ENCODE data around the gene EIF4E2.

The EIF4E2 gene

GRCh38 chr2:232538671-232539070 lies 11.8 kb upstream of the EIF4E2 start:
- no peak for DNase-seq (ENCODE audit: low read depth in 2 of 2)

GRCh38 chr2:232539298-232540231 lies 10.9 kb upstream of the EIF4E2 start, which contains the start of gene CHRNG:
TSS of gene CHRNG (plus strand) at chr2:232539692. CDS start at chr2:232539748, 56 bp downstream.
- DNase-seq (ENCODE audit: low read depth in 2 of 2), result no peak

DNA sequence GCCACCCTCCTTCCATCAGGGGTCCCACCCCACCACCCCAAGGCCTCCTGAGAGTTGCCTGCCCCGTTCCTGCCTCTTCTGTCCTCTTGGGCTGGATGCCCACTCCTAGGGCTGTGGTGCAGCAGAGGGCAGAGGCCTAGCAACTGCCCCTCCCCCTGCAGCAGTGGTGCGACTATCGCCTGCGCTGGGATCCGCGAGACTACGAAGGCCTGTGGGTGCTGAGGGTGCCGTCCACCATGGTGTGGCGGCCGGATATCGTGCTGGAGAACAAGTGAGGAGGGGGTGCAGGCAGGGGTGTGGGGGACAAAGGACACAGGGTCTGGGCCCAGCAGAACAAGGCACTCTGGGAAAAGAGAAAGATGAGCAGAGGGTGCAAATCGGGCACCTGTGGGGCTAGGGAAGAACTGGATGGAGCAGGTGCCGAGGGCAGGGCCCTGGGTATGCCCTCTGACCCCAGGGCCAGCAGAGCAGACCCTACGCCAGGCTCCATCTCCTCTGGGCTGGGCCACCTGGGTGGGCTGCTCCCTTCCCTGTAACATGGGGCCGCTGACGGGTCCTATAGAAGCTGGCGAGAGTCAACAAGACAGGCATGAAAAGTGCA lies 9.9 kb upstream of the EIF4E2 start:
- DNase-seq (ENCODE audit: low read depth in 2 of 2), result no peak

DNA sequence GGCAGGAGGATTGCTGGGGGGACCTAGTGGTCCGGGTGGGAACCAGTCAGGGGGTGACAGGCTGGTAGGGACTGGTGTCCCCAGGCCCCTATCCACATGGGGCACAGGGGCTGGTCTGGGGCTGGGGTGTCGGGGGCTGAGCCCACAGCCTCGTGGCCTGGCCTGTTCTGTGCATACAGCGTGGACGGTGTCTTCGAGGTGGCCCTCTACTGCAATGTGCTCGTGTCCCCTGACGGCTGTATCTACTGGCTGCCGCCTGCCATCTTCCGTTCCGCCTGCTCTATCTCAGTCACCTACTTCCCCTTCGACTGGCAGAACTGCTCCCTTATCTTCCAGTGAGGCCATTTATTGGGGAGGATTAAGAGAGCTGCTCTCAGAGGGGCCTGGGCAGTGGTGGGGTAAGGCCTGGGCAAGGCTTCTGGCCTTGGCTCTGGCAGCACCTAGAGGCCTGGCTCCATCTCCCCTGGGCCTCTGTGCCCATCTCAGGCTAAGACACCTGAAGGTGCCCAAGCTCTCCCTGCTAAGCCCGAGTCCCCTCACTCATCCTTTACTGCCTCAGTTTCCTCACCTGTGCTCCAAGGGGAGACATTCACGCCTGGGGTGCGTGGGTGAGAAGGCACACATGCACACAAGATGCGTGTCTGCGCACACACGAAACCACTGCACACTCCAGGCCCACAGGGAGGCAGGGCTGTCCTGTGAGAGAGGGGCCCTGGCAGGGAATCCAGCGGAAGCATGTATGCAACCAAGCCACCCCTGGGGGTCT lies 9.1 kb upstream of the EIF4E2 start:
- no peak for DNase-seq (ENCODE audit: low read depth in 2 of 2)

- no peak for DNase-seq (ENCODE audit: low read depth in 2 of 2)
Measured at GRCh38 chr2:232541961-232542714, 8.4 kb upstream of the EIF4E2 start.

DNA sequence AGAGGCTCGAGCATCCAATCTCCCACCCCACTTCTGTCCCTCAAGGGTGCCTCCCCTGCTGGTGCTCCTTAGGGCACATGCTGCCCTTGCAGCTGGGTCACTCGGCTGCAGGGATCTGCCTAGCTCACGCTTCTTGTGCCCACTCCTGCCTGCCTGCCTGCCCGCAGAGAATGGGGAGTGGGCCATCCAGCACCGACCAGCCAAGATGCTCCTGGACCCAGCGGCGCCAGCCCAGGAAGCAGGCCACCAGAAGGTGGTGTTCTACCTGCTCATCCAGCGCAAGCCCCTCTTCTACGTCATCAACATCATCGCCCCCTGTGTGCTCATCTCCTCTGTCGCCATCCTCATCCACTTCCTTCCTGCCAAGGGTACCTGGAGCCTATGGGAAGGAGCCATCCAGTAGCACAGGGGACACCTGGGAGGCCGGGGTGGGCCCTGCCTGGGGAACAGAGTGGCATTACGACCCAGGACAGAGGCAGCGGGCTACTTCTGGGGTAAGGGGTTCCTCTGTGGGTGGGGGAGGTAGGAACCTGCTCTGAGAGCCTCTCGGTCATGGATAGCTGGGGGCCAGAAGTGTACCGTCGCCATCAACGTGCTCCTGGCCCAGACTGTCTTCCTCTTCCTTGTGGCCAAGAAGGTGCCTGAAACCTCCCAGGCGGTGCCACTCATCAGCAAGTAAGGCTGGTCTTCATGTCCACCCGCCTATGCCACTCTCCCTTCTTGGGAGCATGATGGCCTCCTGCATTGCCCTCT lies 7.6 kb upstream of the EIF4E2 start:
- no peak for DNase-seq (ENCODE audit: low read depth in 2 of 2)

GRCh38 chr2:232543491-232543890 lies 7.0 kb upstream of the EIF4E2 start:
- no peak for DNase-seq (ENCODE audit: low read depth in 2 of 2)

DNA sequence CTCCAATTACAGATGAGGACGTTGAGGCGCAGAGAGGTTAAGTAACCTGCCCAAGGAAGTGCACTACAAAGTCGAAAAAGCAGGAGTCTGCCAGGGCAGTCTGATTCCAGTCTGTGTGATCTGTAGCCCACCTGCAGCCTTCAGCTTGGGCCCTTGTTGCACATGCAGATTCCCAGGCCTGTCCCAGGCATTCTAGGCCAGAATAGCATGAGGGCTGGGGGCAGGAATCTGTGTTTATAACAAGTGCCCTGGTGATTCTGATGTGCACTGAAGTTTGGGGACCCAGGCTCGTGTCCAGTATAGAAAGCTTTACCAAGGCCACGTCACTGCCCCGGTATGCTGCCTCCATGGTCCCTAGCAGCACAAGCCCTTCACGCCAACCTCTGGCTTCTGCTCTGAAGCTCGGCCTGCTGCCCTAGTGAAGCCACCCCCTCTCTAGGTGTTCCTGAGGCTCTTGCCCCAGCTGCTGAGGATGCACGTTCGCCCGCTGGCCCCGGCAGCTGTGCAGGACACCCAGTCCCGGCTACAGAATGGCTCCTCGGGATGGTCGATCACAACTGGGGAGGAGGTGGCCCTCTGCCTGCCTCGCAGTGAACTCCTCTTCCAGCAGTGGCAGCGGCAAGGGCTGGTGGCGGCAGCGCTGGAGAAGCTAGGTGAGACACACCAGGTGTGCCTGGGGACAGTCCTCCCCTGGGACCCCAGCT lies 6.4 kb upstream of the EIF4E2 start:
- DNase-seq (ENCODE audit: low read depth in 2 of 2), result no peak

DNA sequence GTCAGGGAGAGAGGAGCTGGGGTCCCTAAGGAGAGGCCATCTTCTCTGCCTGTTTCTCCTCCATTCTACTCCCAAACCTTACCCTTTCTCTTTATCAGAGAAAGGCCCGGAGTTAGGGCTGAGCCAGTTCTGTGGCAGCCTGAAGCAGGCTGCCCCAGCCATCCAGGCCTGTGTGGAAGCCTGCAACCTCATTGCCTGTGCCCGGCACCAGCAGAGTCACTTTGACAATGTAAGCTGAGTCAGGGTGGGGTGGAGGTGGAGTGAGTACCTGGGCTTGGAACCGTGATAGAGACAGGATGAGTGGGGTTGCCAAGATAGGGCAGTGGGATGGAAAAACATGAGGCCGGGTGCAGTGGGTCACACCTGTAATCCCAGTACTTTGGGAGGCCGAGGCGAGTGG lies 5.8 kb upstream of the EIF4E2 start:
- DNase-seq (ENCODE audit: low read depth in 2 of 2), result no peak

DNA sequence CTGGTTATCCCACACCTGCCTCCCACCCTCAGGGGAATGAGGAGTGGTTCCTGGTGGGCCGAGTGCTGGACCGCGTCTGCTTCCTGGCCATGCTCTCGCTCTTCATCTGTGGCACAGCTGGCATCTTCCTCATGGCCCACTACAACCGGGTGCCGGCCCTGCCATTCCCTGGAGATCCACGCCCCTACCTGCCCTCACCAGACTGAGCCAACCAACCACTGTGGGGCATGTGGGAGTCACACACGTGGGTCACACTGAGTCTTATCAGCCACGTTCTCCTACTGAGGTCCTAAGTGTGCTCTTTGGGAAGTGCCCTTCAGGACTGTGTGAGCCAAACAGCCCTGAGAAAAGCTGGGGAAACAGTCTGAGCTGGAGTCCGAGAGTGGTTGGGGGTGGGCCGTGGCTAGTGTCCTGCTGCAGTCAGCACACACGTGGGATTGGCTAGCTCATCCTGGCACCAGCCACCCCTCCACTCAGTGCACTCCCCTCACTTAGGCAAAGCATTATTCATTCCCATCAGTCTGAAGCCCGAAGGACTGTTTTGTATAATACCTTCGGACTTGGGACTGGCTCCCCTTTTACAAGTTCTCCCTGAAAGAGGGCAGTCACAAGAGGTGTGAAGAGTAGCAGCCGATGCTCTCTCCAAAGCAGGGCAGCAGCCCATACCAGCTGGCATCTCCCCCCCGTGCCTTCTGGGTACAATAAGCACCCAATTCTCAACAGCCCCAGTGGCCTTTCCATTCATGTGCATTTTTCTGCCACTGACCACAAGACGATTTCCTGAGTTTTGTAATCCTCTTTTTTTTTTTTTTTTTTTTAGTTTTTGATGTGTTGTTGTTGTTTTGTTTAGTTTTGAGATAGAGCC lies 4.7 kb upstream of the EIF4E2 start:
- no peak for DNase-seq (ENCODE audit: low read depth in 2 of 2)

- DNase-seq (ENCODE audit: low read depth in 2 of 2), result no peak
Measured at GRCh38 chr2:232547991-232548390, 2.5 kb upstream of the EIF4E2 start.

- DNase-seq (ENCODE audit: low read depth in 2 of 2), result no peak
Measured at GRCh38 chr2:232549655-232550353, 685 bp upstream of the EIF4E2 start.

GRCh38 chr2:232551250-232551638 lies 755 bp downstream of the EIF4E2 start:
- DNase-seq (ENCODE audit: low read depth in 2 of 2), result no peak

GRCh38 chr2:232551776-232552175 lies 1.3 kb downstream of the EIF4E2 start:
- DNase-seq (ENCODE audit: low read depth in 2 of 2), result no peak

DNA sequence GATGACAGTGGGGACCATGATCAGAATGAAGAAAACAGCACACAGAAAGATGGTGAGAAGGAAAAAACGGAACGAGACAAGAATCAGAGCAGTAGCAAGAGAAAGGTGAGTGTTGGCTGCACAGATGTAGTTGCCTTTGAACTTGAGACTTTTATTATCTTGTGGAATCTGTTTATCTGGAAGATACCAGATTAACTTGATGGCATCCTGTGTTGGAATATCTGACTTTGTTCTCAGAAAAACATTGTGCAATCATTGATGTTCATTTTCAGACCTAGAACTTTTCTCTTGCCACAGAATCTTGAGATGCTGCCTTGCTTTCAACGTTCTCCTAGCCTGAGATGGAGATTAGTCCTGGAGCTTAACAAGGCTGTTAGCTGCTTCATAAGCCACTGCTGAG lies 5.9 kb downstream of the EIF4E2 start:
- DNase-seq (ENCODE audit: low read depth in 2 of 2), result no peak

DNA sequence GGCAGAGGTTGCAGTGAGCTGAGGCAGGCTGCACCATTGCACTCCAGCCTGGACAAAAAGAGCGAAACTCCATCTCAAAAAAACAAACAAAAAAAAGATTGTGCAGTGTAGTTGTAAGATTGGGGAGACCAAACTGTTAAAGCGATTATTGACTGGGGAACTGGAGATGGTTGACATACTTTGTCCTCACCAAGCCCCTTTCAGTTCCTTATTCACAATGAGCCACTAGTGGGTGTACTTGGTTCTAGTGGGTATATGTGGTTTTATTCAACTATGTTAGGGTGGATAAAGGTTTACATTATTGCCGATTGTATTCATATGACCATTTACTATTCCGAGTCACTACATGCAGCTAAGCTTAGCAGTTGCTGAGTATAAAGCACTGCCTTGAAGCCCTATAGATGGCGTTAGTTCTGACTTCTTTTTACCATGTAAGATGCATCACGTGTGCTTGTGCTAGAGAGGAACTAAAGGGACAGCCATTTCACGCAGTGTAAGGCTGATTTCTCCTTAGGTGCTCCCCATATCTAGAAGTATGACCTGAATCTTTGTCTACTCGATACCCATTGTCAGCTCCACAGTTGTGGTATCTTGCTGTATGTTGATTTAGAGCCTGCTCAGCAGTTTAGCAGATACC lies 12.1 kb downstream of the EIF4E2 start:
- DNase-seq (ENCODE audit: low read depth in 2 of 2), result no peak

DNA sequence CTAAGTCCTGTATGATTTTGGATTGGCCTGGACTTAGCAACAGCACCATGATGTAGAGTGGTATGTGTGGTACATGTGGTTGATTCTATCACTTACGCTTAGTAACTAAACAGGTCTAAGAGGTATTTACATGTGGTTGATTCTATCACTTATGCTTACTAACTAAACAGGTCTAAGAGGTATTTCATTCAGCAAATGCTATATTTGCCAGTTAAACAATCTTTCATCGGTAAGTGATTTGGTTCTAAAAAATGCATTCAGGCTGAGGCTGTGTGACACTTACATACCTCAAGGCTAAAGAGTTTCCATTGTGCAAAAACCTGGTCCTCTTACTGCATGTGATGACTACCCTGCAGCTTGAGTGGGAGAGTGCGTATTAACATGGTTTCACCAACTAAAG lies 13.1 kb downstream of the EIF4E2 start:
- DNase-seq (ENCODE audit: low read depth in 2 of 2), result no peak

DNA sequence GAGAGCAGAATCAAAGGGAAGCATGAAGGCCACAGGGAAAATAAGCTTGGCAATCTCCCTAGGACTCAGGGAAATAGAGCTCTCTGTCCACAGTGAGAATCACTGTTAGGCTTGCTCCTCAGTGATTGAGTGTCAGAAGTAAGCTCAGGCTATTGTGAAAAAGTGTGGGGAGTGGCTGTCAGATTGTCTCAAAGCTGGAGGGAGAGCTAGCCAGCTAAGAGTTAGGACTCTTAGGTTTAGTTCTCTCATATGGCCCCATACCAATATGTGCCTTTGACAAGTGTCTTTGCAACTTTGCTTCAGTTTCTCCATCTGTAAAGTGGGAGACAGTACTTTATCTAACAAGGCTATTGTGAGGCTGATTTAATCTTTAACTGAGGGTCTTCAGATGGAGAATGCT lies 17.2 kb downstream of the EIF4E2 start:
- DNase-seq (ENCODE audit: low read depth in 2 of 2), result no peak
